ENCODE data around the gene PPP1R36.
A peak's percentile ranks its signal among the peaks of the same experiment; 100 is the strongest.

GRCh38 chr14:64540208-64541202, 9.3 kb upstream of the PPP1R36 start, which contains the start of gene HSPA2:
- TF ChIP-seq CTCF (IDR thresholded peaks at IDR 0.05) = peak; percentile 88 to 96 (median 93)
- TF ChIP-seq POLR2A (IDR thresholded peaks at IDR 0.05) = peak; percentile 78 to 98
